Measurements from ENCODE around the gene CROCC2.

Gene CROCC2

GRCh38 chr2:240884745-240885144, 21.4 kb upstream of the CROCC2 start:
- H3K4me3 ChIP-seq (ENCODE audit: low read depth, low read length) = no peak overlapping the region
- no peak for TF ChIP-seq CTCF (IDR thresholded peaks at IDR 0.05; ENCODE audit: control insufficient read depth, extremely low read depth, insufficient read depth)
- no peak for DNase-seq (ENCODE audit: low read depth)

DNA sequence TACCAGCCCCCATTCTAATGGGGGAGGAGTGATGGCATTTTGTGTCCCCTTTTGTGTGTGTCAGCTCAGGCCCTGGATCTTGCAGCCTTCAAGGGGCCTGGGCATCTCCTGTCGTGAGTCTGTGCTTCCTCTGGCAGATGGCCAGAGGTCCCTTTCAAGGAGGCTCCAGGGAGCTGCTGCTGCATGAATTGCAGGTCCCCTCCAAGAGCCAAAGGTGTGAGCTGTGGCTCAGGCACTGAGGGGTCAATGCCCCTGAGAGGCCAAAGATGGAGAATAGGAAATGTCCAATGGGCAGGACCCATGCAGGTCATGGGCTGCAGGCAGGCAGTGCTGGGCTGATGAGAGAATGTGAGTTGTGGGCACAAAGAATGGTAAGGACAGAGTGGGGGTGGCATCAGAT, 20.6 kb upstream of the CROCC2 start:
- DNase-seq (ENCODE audit: low read depth) = no peak
- no peak overlapping the region for H3K4me3 ChIP-seq (ENCODE audit: low read depth, low read length)
- no peak for TF ChIP-seq CTCF (IDR thresholded peaks at IDR 0.05; ENCODE audit: control insufficient read depth, extremely low read depth, insufficient read depth)

- TF ChIP-seq CTCF (IDR thresholded peaks at IDR 0.05; ENCODE audit: control insufficient read depth, extremely low read depth, insufficient read depth) = no peak
- no peak for DNase-seq (ENCODE audit: low read depth)
- no peak overlapping the region for H3K4me3 ChIP-seq (ENCODE audit: low read depth, low read length)
Measured at GRCh38 chr2:240886023-240886565, 20.0 kb upstream of the CROCC2 start.

GRCh38 chr2:240886678-240887609, 19.2 kb upstream of the CROCC2 start:
- no peak overlapping the region for H3K4me3 ChIP-seq (ENCODE audit: low read depth, low read length)
- TF ChIP-seq CTCF (IDR thresholded peaks at IDR 0.05; ENCODE audit: control insufficient read depth, extremely low read depth, insufficient read depth) = no peak
- peak; percentile 31 for DNase-seq (ENCODE audit: low read depth)

- TF ChIP-seq CTCF (IDR thresholded peaks at IDR 0.05; ENCODE audit: control insufficient read depth, extremely low read depth, insufficient read depth) = no peak
- DNase-seq (ENCODE audit: low read depth) = no peak
- H3K4me3 ChIP-seq (ENCODE audit: low read depth, low read length) = no peak overlapping the region
Measured at GRCh38 chr2:240887631-240888030, 18.5 kb upstream of the CROCC2 start.

DNA sequence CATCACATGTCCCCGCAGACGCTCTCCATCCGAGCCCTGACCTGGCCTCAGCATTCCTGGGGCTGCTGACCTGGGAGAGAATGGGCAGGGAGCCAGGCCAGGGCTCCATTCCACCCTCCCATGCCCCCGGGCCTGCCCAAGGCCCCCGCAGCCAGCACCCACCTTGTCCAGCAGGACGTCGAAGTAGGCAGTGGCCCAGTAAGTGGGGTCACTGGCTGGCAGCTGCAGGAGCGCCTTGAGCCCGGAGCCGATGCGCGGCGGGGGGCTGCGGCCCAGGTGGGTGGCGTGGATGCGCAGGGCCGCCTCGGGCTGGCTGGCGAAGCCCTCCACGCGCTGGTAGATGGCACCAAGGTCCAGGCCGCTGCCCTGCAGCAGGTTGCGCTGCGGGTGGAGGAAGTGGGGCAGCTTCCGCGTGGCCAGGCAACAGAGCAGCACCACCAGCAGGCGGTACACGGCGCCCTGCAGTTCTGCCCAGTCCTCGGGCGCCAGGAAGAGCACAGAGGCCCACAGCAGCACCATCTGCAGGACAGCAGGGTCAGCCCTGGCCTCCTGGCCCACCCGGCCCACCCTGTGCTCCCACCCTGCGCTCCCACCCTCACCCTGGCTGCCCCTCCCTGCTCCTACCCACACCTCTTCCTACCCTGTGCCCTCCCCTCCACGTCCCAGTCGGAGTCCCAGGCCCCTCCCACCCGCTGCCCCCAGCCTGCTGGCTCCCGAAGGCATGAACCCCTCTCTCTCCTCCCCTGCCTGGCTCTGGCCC, 17.8 kb upstream of the CROCC2 start:
- DNase-seq (ENCODE audit: low read depth) = no peak
- no peak for TF ChIP-seq CTCF (IDR thresholded peaks at IDR 0.05; ENCODE audit: control insufficient read depth, extremely low read depth, insufficient read depth)
- no peak overlapping the region for H3K4me3 ChIP-seq (ENCODE audit: low read depth, low read length)

All from LNCaP clone FGC (cell line).